GM11168 (cell line): ENCODE results near the gene TCERG1L.

ENCODE experiments used
- in situ Hi-C: fragments of 300-500 bp; cut with MboI; formaldehyde crosslinking; loops from one replicate; pipeline ENCODE4 v1.12.0; 2022; ENCODE audit warnings: low sequenced_read_pairs; ENCODE audit not compliant: unreplicated experiment

Gene TCERG1L

DNA sequence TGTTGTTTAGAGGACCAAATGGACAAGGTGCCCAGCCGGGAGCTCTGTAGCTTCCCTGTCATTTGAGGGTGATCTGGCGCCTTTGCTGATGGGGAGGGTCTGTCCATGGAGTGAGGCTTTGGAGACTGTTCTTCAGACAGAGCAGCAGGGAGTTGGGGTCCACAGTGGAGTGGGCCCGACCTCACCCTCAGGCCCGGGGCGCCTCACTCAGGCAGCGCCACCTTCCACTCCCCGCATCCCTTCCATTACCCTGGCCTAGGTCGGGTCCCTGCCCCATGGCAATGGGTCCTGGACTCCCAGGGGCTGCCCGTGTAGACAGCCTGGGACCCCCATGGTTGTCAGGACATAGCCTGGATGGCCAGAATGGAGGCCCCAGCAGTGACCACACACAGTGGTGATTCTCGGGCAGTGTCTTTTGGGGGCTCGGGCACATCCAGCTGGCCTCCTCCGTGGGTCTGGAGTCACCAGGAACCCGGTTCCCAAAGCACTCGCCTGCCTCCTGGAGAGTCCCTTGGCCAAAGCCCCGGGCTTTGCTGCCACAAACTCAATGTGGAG is 38.5 kb downstream of the TCERG1L start:
- in situ Hi-C loops = no loop called here

DNA sequence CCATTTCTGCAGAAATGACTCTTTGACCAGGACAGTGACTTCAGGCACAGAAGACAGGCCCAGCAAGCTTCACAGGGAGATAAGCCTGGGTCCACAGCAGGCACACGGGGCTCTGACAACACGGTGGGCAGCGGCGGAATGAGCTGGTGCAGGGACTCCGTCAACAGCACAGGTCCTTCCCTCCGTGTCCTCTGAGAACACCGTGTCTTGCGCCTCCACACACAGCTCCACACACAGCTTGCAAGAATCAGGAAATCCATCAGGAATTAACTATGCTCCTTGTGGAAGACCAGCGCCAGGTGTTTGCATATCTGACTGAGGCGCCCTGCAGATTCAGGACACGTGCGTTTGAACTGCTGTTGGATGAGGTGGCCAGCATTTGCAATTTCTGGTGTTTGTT is 39.6 kb downstream of the TCERG1L start:
- in situ Hi-C loops = no loop called here

DNA sequence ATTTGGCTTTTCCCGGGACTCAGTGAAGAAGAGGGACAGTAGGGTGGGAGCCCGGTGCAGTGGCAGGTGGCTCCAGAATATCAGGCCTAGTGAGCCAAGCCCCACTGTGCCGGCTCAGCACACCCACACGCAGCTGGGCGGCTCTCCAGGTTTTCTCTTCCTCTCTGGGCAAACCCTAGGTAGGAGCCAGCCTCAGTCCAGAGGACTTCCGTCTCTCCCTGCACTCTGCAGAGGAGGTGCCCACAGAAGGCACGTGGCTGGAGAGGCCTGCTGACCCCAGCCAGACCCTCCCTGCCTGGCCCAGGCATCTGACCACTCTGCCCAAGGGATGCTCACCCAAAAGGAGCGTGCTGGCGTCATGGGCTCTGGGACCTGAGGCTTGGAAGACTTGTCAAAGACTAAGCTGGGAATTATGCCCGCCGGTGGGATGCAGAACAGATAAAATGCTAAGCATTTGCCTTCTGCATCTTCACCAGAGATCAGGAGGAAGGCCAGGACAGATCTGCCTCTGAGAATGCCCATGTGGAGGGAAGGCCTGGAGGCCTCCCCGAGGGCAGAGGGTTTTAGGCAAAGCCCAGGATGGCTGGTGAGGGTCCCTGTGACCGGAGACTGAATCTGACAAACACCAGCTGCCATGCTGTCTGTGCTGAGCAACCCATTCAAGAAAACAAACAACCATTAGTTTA is 40.2 kb downstream of the TCERG1L start:
- in situ Hi-C loops = no loop called here

DNA sequence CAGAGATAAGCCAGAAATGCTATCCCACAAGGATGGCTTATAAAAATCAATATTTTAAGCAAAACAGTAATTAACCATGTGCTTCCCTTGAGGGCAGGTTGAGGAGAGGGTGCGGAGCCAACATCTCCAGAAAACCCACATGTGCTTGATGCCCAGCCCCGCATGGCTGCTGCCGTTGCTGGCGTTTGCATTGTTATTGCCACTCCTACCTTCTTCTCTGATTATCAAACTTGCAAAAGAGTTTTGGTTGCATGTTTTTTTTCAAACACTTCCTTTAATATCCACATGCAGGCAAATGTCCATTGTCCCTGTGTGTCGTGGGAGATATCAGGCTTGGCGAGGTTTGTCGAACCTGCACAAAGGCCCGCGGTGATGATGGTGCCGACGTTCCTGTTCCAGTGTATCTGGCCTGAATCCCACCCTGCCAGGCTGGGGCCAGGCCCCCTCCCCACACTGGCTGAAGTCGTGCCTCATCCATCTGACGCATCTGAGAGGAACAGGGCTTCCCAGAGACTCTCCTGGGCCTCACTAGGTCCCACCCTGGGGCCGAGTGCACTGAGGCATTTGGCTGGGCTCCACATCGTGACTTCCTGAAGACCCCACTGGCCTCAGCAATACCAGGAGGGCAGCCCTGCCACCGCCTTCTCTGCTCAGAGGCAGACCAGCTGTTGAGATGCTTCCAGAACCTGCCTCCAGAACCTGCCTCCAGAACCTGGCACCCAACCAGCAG is 40.9 kb downstream of the TCERG1L start:
- in situ Hi-C loops = no loop called here

DNA sequence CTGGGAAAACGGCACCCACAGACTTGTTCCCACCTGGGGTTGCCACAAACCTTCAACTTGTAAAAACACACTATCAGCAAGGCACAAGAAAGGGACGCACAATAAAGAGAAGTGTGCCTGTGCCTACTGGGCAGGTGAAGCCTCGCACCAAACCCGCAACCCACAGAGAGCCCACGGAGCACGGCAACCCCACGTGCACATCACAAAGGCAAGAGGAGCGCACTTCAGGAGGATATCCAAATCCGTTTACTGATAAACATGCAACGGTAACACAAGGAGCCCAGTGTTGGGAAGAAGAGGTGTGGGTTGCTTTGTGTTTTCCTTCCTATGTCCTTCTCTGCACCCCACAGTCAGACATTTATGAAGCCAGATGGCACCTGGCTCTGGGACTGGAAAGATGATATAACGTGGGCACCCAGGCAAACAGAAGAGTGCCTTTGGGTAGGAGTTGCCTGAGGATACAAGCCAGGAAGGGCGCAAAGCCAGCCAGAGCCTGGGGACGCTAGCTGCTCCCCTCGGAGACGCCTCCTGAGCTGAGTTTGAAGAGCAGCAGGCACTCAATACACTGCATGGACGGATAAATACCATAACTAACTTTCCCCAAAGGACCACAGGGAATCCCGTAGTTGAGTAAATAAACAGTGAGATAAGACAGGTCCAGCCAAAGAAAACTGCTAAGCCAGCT is 41.6 kb downstream of the TCERG1L start:
- in situ Hi-C loops = no loop called here

DNA sequence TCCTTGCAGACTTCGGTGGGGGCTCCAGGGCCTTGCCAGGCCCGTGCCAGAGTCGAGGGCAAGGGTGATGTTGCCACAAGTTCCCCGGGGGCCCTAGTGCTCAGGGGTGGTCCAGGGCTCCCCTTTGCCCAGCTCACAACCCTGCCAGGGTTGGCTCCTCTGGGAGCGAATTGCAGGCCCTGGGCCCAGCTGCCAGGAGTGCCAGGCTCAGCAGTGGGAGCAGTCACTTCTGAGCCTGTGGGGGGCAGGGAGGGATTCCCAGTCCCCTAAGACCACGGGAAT is 43.8 kb downstream of the TCERG1L start:
- in situ Hi-C loops = no loop called here

DNA sequence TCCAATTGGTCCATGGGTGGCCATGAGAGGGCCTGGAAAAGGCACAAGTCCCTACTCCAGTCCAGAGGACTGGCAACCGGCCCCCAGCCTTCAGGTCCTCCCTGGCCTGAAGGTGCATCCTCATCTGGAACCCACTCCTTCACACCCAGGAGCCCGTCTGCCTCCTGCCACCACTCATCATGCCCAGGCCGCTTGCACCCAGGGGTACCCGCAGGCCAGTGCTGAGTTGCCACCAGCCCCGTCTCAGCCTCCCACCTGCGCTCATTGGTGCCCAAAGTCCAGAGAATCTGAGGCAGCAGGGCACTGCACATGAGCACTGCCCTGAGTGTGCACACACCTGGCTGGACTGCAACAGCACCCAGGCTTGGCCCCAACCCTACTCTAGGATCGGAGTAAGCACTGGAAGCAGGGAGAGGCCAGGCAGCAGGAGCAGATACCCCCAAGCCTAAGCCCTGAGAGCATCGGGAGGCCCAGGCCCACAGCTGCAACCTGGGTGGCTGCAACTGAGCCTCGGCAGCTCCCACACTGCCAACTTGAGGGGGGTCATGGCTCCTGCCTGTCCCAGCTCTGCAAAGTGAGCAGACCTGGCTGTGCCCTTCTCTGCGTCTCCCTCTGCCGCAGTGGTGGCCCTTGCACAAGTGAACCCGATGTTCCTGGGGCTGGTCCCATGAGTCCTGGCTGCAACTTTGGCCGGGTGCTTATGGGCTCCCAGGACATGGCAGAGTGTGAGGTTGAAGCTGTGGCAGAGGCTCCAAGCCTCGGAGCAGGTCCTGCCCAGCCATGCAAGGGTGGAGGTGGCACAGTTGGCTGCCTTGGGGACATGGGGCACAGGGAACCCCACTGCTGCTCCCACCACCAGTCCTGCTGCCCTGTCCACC is 44.3 kb downstream of the TCERG1L start:
- in situ Hi-C loops = no loop called here

DNA sequence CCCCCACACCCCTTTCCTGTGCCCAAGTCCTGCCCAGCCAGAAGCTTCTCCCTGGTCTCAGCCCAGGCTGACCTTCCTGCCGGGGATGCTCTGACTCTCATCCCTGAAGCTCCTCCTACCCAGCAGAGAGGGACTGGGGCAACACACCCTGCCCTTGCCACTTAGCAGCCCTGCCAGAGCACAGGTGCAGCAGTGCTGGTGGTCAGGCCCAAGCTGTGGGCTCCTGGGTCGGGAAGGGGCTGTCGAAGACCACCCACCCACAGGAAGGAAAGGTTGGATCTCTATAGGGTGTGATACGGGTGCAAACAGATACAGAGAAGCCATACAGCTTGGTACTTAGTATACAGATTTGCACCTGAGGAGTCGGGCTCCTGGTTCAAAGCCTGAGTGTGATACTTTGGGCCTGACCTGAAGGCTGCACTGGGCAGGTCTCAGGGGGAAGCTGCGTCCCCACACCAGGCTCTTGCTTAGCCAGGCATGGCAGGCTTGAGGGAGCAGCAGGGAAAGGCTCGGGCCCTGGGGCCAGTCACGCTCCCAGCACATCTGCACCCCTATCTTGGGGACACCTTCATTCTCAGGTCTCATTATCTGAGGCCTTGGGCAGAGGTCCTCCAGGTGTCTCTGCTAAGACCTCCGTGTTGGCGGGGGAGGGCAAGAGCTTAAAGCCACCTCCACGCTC is 47.3 kb downstream of the TCERG1L start:
- in situ Hi-C loops = no loop called here

DNA sequence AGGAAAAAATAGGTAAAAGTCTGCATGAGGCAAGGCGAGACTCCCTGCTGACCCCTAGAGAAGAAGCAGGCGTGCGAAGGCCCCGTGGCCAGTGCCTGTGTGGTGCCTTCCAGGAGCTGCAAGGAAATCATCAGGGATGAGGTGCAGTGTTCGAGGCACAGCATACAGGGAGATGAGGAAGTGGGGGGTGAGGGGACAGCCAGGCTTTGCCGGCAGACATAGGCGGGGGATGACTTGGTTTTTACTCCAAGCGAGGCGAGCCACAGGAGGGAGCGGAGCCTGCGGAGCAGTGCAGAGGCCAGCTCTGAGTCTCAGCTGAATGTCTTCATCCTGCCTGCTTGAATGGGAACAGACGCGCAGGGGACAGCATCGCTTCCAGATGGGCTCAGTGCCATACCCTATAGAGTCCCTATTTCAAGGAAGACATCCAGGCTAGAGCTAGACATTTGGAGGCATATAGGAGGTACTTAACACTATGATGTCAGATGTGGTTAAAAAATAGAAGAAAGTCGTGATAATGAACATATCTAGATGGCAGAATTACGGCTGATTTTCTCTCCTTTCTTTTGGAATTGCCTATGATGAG is 49.5 kb downstream of the TCERG1L start:
- in situ Hi-C loops = no loop called here

DNA sequence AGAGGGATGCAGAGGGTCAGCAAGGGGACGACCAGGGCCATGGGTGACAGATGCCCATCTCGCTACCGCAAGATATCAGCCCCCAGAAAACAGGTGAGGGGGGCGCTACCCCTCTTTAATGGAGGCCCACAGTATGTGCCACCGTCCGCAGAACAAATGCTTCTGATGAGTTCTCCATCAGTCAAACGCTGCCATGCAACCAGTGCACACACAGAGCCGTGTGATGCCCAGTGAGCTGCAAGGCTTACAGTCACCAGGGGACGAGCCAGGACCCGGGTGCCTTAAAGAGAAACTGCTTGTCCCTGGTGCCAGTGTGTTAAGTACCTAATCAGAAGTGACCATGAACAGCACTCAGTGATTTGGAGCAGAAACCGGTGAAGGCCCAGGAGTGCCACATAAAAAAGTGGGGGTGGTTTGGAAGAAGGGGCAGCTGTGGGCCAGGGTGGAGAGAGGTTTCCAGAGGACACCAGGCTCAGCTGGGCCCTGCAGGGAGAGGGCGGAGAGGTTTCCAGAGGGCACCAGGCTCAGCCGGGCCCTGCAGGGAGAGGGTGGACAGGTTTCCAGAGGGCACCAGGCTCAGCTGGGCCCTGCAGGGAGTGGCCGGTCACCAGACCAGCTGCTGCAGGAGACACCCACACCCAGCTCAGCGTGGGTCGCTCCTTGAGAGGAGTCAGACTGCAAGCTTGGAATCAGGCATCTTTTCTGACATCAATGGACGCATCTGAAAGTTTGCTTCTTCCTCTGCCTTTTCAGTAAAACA is 50.9 kb downstream of the TCERG1L start:
- in situ Hi-C loops = no loop called here

DNA sequence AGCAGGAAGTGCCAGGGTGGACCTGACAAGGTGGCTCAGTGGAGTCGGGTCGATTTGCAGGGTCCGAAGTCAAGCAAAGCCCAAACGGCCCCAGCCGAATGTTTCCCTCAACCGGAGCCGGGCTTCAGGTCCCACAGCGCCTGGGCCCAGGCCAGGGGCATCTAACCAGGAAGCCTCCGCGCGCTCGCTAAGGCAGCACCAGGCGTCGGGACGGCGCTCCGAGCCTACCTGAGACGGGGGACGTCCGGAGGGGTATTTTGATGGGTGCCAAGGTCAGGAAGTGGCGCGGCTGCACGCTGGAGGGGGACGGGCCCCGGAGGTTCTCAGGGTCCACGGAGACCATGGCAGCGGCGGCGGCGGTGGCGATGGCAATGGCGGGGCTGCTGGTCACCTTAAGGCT is 51.5 kb downstream of the TCERG1L start:
- in situ Hi-C loops = no loop called here

DNA sequence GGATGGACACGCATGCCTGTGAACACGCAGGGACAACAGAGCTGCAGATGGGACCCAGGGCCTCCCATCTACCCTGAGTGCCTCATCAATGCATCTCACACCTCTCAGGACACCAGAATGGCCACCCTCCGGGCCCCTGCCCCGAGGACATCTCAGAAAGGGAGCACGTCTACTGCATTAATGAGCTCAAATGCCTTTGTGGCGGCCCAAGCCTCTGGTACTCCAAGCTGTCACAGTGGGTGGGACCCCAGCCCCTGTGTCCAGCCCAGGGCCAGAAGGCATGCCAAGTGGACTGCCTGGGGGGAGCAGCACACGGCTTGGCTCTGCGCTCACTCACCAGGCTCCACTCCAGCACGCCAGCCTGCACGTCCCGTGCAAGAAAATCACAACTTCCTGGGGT is 52.0 kb downstream of the TCERG1L start:
- in situ Hi-C loops = no loop called here

DNA sequence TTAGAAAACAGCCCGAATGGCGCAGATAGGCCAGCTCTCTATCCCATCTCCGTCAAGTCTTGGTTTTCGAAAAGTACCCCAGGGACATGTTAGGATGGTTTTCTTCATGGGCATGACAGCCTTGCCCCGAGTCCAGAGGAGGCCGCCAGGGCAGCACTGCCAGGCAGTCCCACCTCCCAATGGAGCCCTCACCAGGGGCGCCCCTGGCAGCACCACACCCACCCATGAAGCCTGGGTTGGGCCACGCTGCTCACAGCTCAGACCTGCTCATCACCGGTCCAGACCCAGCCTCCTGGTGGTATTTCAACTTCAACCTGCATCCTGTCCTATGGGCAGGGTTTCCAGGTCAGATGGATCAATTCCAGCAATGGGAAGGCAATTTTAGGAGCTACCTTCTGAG is 53.3 kb downstream of the TCERG1L start:
- in situ Hi-C loops = no loop called here

DNA sequence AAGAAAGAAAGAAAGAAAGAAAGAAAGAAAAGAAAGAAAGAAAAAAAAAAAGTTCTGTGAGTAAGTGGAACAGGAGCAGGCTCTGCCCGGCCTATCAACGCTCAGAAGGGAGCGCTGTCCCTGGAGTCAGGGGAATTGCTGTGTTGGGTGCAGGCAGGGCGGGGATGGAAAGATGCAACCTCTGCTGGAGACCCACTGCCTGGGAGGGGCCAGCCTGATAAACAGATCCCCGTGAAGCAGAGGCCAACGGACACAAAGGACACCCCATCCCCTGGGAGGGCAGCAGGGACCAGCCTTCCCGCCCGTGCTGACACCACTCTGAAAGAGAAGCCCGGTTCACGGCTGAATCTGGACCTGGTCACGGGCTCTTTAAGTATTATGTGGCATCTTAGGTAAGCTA is 54.5 kb downstream of the TCERG1L start:
- in situ Hi-C loops = no loop called here

DNA sequence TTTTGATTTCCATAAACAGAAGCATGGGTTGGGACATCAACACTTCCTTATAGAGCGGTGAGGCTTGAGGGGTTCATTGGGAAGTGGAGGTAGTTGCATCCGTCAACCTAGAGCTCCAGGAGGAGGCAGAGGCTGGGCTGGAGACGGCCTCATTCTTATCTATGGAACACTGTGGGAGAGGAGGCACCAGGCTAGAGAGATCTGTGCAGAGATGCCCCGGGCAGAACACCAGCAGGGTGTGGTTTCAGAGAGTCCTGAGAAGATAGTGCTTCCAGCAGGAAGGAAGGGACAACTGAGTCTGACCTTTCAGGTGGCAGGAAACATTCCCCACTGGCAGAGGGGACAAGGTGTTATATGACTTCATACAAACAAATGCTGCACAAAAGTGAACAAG is 56.7 kb downstream of the TCERG1L start:
- in situ Hi-C loops = no loop called here

DNA sequence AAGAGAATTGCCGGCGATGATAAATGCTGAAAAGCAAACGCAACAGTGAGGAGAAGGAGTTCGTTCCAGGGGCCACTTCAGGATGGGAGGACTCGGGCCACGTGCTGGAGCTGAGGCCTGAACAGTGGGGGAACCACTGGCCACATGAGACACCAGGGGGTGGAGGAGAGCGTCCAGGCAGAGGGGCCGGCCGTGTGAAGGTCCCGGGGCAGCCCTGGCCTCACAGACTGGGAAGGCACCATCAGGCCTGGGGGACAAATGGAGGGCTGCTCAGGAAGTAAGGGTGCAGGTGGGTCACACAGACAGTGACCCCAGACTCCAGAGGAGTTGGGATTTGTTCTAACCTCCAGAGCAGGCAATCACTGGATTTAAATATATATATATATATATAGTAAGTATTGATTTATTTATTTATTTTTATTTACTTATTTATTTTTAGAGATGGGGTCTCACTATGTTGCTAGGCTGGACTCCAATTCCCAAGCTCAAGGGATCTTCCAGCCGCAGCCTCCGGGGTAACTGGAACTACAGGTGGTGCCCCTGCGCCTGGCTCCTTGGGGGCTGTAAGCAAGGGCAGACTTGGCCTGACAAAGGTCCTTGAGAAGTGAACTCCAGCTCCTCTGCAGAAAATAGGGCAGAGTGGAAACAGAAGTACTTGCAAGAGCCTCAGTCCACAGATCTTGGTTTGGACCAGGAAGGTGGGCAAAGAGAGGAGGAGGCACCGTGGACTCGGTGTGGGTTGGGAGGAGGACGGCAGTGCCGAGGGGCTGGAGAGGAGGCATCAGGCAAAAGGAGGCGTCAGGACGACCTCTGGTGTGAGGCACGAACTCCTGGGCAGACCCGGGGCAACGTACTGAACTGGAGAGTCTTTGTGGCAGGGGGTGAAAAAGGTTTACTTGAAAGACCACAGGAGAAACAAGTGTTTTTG is 57.3 kb downstream of the TCERG1L start:
- in situ Hi-C loops = no loop called here

DNA sequence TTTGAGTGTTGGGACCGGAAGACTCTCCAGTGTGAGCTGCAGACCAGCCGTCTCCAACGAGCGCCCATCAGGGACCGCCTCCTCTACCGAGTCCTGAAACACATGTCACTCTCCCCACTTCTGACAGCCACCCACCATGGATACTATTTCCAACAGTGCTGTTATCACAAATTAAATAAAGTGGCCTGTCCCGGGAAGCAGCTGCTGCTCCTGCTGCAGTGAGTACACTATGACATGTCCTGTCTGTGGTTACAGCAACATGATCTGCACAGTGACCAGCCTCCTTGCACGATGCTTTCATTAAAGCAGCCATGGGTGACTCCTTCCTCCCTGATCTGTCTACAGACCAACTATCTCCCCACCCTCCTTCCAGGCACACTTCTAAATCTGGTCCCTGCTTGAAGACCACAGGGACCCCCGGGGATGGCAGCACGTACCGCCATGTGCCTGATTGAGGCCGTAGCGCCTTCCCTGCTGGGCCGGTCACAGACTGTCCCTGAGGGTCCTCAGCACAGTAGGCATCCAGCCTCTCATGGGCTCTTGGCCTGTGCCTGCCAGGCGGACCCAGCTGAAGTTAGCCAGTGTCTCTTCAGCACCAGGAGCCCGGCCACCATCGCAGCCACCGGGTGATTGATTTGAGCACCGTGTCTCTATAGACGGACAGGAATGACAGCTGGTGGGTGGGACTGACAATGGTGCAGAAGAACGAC is 58.8 kb downstream of the TCERG1L start:
- in situ Hi-C loops = no loop called here
